Measurements from ENCODE around the gene PDE4D.
"Not testable (repeated sequence)": the region's sequence is repeated elsewhere in the genome, so short reads cannot be mapped to it uniquely, and the experiment has no call there.

The PDE4D gene

GRCh38 chr5:59798862-59799667, 94.5 kb downstream of the PDE4D start:
- FAIRE-seq = peak; percentile 96

GRCh38 chr5:59795141-59795540, 98.4 kb downstream of the PDE4D start:
- no peak for FAIRE-seq

DNA sequence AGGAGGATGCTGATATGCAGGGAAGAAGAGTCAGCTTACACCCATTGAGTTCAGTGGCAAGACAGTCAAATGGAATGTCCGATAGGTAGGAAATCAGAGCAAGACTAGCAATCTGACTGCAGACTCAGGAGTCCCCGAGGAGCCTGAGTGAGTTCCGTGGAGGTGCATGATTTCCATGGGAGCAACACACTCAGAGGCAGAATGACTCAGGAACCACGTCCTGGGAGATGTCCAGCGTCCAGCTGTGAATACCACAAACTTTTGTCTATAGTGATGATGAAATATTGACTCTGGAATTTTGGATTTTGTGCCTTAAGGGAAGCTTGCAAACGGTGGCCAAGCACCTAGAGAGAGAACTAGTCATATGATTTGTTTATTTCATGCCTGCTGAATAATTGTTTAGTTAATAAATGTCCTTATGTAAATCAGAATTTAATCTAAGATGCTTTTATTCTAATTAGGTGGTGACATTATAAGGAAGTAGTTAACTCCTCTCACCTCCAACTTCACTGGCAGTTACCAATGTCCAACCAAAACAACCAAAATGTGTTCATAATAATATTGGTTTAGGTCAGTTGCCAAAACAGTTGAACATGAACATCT, 100.4 kb downstream of the PDE4D start:
- FAIRE-seq = no peak

- FAIRE-seq = no peak
Observed at GRCh38 chr5:59791617-59792016, 101.9 kb downstream of the PDE4D start.

GRCh38 chr5:59790776-59791475, 102.6 kb downstream of the PDE4D start:
- FAIRE-seq = no peak

DNA sequence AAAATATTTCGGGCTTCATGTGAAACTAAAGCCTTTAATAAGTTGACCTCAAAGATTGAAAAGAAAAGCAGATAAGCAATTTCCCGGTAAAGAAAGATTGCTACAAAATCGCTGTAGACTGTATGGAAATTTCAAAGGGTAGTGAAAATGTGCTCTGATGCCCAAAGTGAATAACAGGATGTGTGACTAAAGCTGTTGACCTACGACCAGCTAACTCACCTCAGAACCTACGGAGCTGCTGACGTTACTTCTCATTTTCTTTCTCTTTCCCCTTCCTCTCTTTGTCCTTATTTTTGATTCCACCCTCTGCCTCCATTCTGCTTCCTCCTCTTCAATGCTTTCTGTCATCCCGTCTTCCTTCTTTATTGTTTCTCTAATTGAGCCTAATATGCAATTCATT, 103.2 kb downstream of the PDE4D start:
- no peak for FAIRE-seq

GRCh38 chr5:59789894-59790293, 103.6 kb downstream of the PDE4D start:
- no peak for FAIRE-seq

GRCh38 chr5:59789197-59789596, 104.3 kb downstream of the PDE4D start:
- no peak for FAIRE-seq

- no peak for FAIRE-seq
Observed at GRCh38 chr5:59786334-59786805, 107.2 kb downstream of the PDE4D start.

- FAIRE-seq = no peak
Observed at GRCh38 chr5:59785676-59786333, 107.7 kb downstream of the PDE4D start.

DNA sequence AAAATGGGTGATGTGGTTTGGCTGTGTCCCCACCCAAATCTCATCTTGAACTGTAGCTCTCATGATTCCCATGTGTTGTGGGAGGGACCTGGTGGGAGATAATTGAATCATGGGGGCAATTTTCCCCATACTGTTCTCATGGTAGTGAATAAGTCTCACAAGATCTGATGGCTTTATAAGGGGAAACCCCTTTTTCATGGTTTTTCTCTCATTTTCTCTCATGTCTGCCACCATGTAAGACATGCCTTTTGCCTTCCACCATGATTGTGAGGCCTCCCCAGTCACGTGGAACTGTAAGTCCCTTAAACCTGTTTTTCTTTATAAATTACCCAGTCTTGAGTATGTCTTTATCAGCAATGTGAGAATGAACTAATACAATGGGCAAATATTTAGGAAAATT, 108.8 kb downstream of the PDE4D start:
- not testable (repeated sequence) for FAIRE-seq

- FAIRE-seq = no peak
Observed at GRCh38 chr5:59783264-59783663, 110.3 kb downstream of the PDE4D start.

DNA sequence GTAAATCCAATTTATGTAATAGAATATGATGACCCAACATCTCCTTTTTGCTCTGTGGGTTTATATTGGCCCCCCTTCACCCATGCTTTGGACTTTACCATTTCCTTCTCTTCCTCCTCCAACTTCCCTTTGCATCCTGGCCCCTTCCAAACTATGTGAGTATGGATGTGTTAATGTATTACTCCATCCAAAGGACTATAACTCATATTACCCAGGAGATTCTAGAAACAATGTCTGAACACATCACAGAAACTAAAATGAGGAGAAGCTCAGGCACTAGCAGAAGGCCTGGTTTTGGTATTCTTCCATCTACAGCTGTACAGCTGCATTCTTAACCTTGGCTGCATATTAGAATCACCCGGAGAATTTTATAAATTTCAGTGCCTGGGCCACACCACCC, 110.7 kb downstream of the PDE4D start:
- no peak for FAIRE-seq

DNA sequence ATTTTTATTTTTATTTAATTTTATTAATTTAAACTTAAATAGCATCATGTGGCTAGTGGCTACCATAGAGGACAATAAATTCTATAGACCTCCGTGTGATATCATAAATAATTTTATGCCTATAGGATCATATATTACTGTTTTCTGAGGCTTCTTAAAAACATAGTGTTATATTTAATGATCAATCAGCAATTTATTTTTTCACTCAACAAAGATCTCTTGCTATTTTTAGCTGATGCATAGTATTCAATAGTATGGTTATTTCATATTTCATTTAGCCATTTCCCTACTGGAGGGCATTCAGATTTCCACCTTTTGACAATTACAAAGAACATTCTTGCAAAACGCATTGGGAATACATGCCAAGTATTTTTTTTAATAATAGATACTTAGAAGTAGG, 114.1 kb downstream of the PDE4D start:
- FAIRE-seq = peak; percentile 56

DNA sequence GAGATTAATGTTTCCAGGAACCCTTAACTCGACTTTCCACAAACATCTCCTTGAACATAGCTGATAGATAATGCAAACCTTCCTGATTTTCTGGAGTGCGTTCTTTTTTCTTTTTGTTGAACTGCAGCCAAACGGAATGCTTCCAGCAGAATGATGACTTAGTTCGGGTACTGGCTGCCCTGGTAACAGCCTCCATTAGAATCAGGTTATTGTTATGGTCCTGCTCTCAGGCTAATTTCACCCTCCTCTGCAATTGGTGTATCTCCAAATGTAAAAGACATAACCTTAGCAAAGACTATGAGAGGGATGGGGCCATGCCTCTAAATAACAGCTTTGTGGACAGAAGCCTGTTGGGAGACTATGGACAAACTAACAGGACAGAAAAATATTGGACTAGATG, 116.5 kb downstream of the PDE4D start:
- no peak for FAIRE-seq

DNA sequence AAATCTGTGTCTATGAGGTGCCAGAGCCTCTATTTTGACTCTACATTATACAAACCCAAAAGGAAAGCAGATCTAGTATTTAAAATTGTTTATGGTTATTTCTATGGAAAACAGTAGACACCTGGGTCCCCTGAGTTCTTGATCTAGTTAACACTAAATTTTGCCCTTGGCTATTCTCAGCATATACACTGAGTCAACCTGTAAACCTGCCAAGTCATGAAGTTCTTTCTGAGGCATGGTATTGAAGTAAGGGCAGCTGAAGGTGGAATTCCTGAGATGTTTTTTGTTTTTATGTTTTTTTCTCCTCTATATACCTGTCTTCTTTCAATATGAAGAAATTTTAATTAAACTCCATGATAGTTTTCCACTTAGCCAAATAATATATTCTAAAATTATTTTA, 120.2 kb downstream of the PDE4D start:
- FAIRE-seq = no peak

DNA sequence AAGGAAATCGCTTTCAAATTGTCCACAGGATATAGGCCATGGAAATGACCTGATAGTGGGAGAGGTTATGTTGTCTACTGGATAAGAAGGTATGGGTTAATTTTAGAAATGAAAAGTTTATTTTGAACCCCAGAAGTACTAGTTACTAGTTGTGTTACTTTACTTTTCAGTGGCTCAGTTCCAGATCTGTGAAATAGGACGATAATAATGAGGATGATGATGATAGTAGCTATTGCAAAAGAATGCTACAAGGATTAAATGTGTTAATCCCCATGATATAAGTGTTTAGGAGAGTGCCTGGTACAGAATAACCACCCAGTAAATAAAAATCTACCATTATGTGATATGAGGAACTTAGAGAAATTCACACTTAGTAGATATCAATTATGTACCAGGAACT, 120.8 kb downstream of the PDE4D start:
- no peak for FAIRE-seq

- FAIRE-seq = no peak
Observed at GRCh38 chr5:59772206-59772605, 121.3 kb downstream of the PDE4D start.

DNA sequence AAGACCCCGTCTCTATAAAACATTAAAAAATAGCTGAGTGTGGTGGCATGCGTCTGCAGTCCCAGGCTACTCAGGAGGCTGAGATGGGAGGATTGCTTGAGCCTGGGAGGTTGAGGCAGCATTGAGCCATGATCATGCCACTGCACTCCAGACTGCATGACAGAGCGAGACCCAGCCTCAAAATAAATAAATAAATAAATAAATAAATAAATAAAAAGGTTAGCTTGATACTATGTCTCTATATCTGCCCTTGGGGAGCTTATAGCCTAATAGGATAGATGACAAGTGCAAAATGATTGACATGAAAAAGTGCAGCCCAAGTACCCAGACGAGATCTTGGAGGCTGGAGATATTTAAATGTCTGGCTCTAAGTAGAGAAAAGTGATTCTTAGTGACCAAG, 122.6 kb downstream of the PDE4D start:
- FAIRE-seq = no peak

DNA sequence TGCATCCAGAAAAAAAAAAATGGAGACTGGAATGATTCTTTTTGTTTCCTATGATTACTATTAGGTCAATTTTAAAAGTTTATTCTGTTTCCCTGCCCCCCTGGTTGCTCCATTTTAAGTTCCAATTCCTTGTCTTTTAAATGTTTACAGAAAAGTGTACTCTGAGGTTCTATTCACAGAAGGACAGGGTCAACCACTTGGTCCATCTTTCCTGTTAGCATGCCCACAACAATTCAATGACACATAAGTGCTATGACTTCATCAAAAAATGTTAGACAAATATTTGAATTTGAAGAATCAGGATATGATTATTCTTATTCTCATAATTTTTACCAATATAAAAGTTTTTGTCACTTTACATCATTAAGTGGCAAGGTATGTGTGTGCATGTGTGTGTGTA, 123.7 kb downstream of the PDE4D start:
- no peak for FAIRE-seq

DNA sequence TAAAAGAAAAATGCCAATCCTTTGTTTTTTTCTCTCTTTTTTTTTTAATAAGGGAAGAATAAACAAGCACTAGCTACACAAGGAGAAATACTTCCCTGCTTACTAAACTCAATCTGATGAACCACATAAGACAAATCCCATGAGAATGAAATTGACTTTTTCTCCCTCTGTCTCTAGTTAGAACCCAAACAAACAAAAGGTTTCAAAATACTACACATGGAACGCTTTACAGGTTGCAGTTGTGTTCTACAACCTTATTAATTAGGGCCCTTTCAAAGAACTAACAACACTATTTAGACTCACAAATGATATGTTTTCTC, 124.5 kb downstream of the PDE4D start:
- FAIRE-seq = no peak

GRCh38 chr5:59768152-59769040, 125.1 kb downstream of the PDE4D start:
- FAIRE-seq = no peak

All from islet of Langerhans (tissue), 1 donor.